SJCRH30 (cell line): ENCODE results near the gene SLC36A1. TPM values are rescaled to one million over a fixed set of nuclear protein-coding genes. Genes with fewer than 3 reads are reported as not detected.
"Not testable (repeated sequence)": the region's sequence is repeated elsewhere in the genome, so short reads cannot be mapped to it uniquely, and the experiment has no call there.

Source experiments
- DNase-seq, 2 experiments: peaks; one replicate each; pipeline ENCODE4 v3.0.0-alpha.2; 2015 to 2020
- H3K27ac ChIP-seq: fragments of 250-450 bp; sonication (Bioruptor Pico); 2 replicates; pipeline ENCODE4 v1.5.1; 2020; ENCODE audit warnings: mild to moderate bottlenecking, moderate library complexity
- H3K27me3 ChIP-seq: fragments of 250-450 bp; sonication (Bioruptor Pico); 2 replicates; pipeline ENCODE4 v1.5.1; 2020; ENCODE audit warnings: mild to moderate bottlenecking, moderate library complexity
- H3K36me3 ChIP-seq: fragments of 250-450 bp; sonication (Bioruptor Pico); 2 replicates; pipeline ENCODE4 v1.5.1; 2020; ENCODE audit warnings: mild to moderate bottlenecking, moderate library complexity
- H3K4me1 ChIP-seq: fragments of 250-450 bp; sonication (Bioruptor Pico); 2 replicates; pipeline ENCODE4 v1.5.1; 2020; ENCODE audit warnings: mild to moderate bottlenecking, moderate library complexity
- H3K4me3 ChIP-seq: fragments of 250-450 bp; sonication (Bioruptor Pico); 2 replicates; pipeline ENCODE4 v1.5.1; 2020; ENCODE audit warnings: mild to moderate bottlenecking, moderate library complexity
- H3K9me3 ChIP-seq: fragments of 250-450 bp; sonication (Bioruptor Pico); replicated peaks from 2 replicates; pipeline ENCODE4 v1.5.1; 2020; ENCODE audit warnings: mild to moderate bottlenecking, moderate library complexity
- total RNA-seq: library from RNA; depleted of rRNA; stranded (reverse); fragments of >200 nt; shearing (Covaris generic); gene quantifications from 2 replicates; pipeline ENCODE4 v1.2.3, GENCODE V29; 2014

The SLC36A1 gene
- total RNA-seq, 1 experiment from 2014 or later, result 9.1 TPM

GRCh38 chr5:151487544-151487943, 40.1 kb downstream of the SLC36A1 start:
- Histone ChIP-seq H3K27ac (no peak overlapping the region), H3K4me3 (no peak overlapping the region), H3K27me3 (no peaks in the 10 kb centered on the region), H3K36me3 (no peaks in the 10 kb centered on the region), H3K4me1 (no peaks in the 10 kb centered on the region), H3K9me3 (no peaks in the 10 kb centered on the region)
- no peak for DNase-seq

- H3K4me1 ChIP-seq, result no peaks in the 10 kb centered on the region
- no peaks in the 10 kb centered on the region for H3K27me3 ChIP-seq
- DNase-seq, result no peak
- H3K9me3 ChIP-seq, result 0 out of 2 replicates have a peak, but pooled peaks cover 3% of the 10 kb centered on the region
- H3K4me3 ChIP-seq, result no peak overlapping the region
- H3K27ac ChIP-seq, result no peak overlapping the region
- H3K36me3 ChIP-seq, result no peaks in the 10 kb centered on the region
Measured at GRCh38 chr5:151490627-151491026, 43.2 kb downstream of the SLC36A1 start.

GRCh38 chr5:151491062-151491461, 43.7 kb downstream of the SLC36A1 start:
- H3K4me3 ChIP-seq, result no peak overlapping the region
- H3K36me3 ChIP-seq, result no peaks in the 10 kb centered on the region
- H3K4me1 ChIP-seq, result no peaks in the 10 kb centered on the region
- no peak overlapping the region for H3K27ac ChIP-seq
- no peaks in the 10 kb centered on the region for H3K27me3 ChIP-seq
- 0 out of 2 replicates have a peak, but pooled peaks cover 3% of the 10 kb centered on the region for H3K9me3 ChIP-seq
- no peak for DNase-seq

GRCh38 chr5:151492729-151493128, 45.3 kb downstream of the SLC36A1 start:
- Histone ChIP-seq H3K4me1 (no peaks in the 10 kb centered on the region), H3K27me3 (no peaks in the 10 kb centered on the region), H3K4me3 (no peak overlapping the region), H3K9me3 (0 out of 2 replicates have a peak, but pooled peaks cover 3% of the 10 kb centered on the region), H3K36me3 (no peaks in the 10 kb centered on the region), H3K27ac (no peak overlapping the region)
- DNase-seq, result no peak

GRCh38 chr5:151493665-151494064, 46.3 kb downstream of the SLC36A1 start:
- H3K27me3 ChIP-seq, result no peaks in the 10 kb centered on the region
- H3K4me1 ChIP-seq, result no peaks in the 10 kb centered on the region
- H3K9me3 ChIP-seq, result 0 out of 2 replicates have a peak, but pooled peaks cover 3% of the 10 kb centered on the region
- no peaks in the 10 kb centered on the region for H3K36me3 ChIP-seq
- H3K27ac ChIP-seq, result no peak overlapping the region
- H3K4me3 ChIP-seq, result no peak overlapping the region
- DNase-seq, result no peak

GRCh38 chr5:151495320-151495719, 47.9 kb downstream of the SLC36A1 start:
- no peaks in the 10 kb centered on the region for H3K27me3 ChIP-seq
- H3K9me3 ChIP-seq, result 0 out of 2 replicates have a peak, but pooled peaks cover 3% of the 10 kb centered on the region
- no peak overlapping the region for H3K4me3 ChIP-seq
- no peaks in the 10 kb centered on the region for H3K36me3 ChIP-seq
- H3K4me1 ChIP-seq, result no peaks in the 10 kb centered on the region
- H3K27ac ChIP-seq, result no peak overlapping the region
- DNase-seq, result no peak

- Histone ChIP-seq H3K27ac (no peak overlapping the region), H3K4me3 (no peak overlapping the region), H3K4me1 (no peaks in the 10 kb centered on the region), H3K9me3 (0 out of 2 replicates have a peak, but pooled peaks cover 3% of the 10 kb centered on the region), H3K27me3 (no peaks in the 10 kb centered on the region), H3K36me3 (no peaks in the 10 kb centered on the region)
- DNase-seq, result no peak
Measured at GRCh38 chr5:151496041-151496484, 48.7 kb downstream of the SLC36A1 start.

GRCh38 chr5:151497391-151498002, 50.1 kb downstream of the SLC36A1 start:
- 0 out of 2 replicates have a peak, but pooled peaks cover 3% of the 10 kb centered on the region for H3K9me3 ChIP-seq
- H3K4me3 ChIP-seq, result no peak overlapping the region
- no peaks in the 10 kb centered on the region for H3K36me3 ChIP-seq

GRCh38 chr5:151498395-151499155, 51.2 kb downstream of the SLC36A1 start:
- H3K4me1 ChIP-seq, result no peaks in the 10 kb centered on the region
- 0 out of 2 replicates have a peak, but pooled peaks cover 3% of the 10 kb centered on the region for H3K9me3 ChIP-seq
- H3K36me3 ChIP-seq, result no peaks in the 10 kb centered on the region
- no peaks in the 10 kb centered on the region for H3K27me3 ChIP-seq
- no peak overlapping the region for H3K4me3 ChIP-seq
- no peak for DNase-seq
- no peak overlapping the region for H3K27ac ChIP-seq

More at GRCh38 chr5:151497391-151498002, 50.1 kb downstream of the SLC36A1 start:
- no peaks in the 10 kb centered on the region for H3K27me3 ChIP-seq
- no peak for DNase-seq
- H3K4me1 ChIP-seq, result no peaks in the 10 kb centered on the region
- no peak overlapping the region for H3K27ac ChIP-seq

GRCh38 chr5:151499501-151500035, 52.2 kb downstream of the SLC36A1 start:
- Histone ChIP-seq H3K9me3 (0 out of 2 replicates have a peak, but pooled peaks cover 3% of the 10 kb centered on the region), H3K36me3 (no peaks in the 10 kb centered on the region), H3K27me3 (no peaks in the 10 kb centered on the region), H3K4me3 (no peak overlapping the region), H3K27ac (no peak overlapping the region), H3K4me1 (no peaks in the 10 kb centered on the region)
- no peak for DNase-seq

GRCh38 chr5:151504006-151504405, 56.6 kb downstream of the SLC36A1 start:
- Histone ChIP-seq H3K4me3 (no peak overlapping the region), H3K27ac (no peak overlapping the region), H3K4me1 (no peaks in the 10 kb centered on the region), H3K36me3 (no peaks in the 10 kb centered on the region), H3K27me3 (no peaks in the 10 kb centered on the region), H3K9me3 (no peaks in the 10 kb centered on the region)
- no peak for DNase-seq

- H3K4me1 ChIP-seq, H3K27ac ChIP-seq, DNase-seq: not testable (repeated sequence)
Measured at GRCh38 chr5:151508308-151508707, 60.9 kb downstream of the SLC36A1 start.

GRCh38 chr5:151509231-151509630, 61.8 kb downstream of the SLC36A1 start:
- Histone ChIP-seq H3K4me1 (no peaks in the 10 kb centered on the region), H3K9me3 (no peaks in the 10 kb centered on the region), H3K36me3 (no peaks in the 10 kb centered on the region), H3K27ac (no peak overlapping the region), H3K27me3 (no peaks in the 10 kb centered on the region), H3K4me3 (no peak overlapping the region)
- DNase-seq, result no peak

More at GRCh38 chr5:151508308-151508707, 60.9 kb downstream of the SLC36A1 start:
- H3K9me3 ChIP-seq, H3K36me3 ChIP-seq, H3K4me3 ChIP-seq, H3K27me3 ChIP-seq: not testable (repeated sequence)

- Histone ChIP-seq H3K4me3 (no peak overlapping the region), H3K36me3 (no peaks in the 10 kb centered on the region), H3K27ac (no peak overlapping the region), H3K9me3 (no peaks in the 10 kb centered on the region), H3K4me1 (no peaks in the 10 kb centered on the region), H3K27me3 (no peaks in the 10 kb centered on the region)
- DNase-seq, result no peak
Measured at GRCh38 chr5:151509836-151510235, 62.4 kb downstream of the SLC36A1 start.
